Natural killer cell treated with Interleukin-12 subunit alpha and Interleukin-12 subunit beta and Interleukin-15 and Interleukin-18, amount 100 ng/mL, for 72 hours (primary cell): Measurements from ENCODE around the gene PCGF6. TPM values are rescaled to one million over a fixed set of nuclear protein-coding genes. Genes with fewer than 3 reads are reported as not detected.
"Not testable (repeated sequence)": the region's sequence is repeated elsewhere in the genome, so short reads cannot be mapped to it uniquely, and the experiment has no call there.

Experiments used
- ATAC-seq, 2 donors: fragments of 150-1000 bp; cut with Tn5 transposase in 1 of 2; sonication (Bioruptor Pico), chemical (Tn5 transposase) in 1 of 2; 2 replicates each; pipeline ENCODE4 v1.10.0; 2021
- DNase-seq: peaks from one replicate; pipeline ENCODE4 v3.0.0; 2022; ENCODE audit warnings: low spot score
- H3K27ac Mint-ChIP-seq, 2 donors: 1 replicate in 1 of 2; 2 replicates in 1 of 2; pipeline ENCODE4 v1.8.0; 2022; ENCODE audit warnings: mixed read lengths in 2 of 2, mild to moderate bottlenecking in 1 of 2, moderate library complexity in 1 of 2
- H3K27me3 Mint-ChIP-seq, 2 donors: 1 replicate in 1 of 2; 2 replicates in 1 of 2; pipeline ENCODE4 v1.8.0; 2022; ENCODE audit warnings: mixed read lengths in 2 of 2
- H3K36me3 Mint-ChIP-seq: one replicate; pipeline ENCODE4 v1.8.0; 2022; ENCODE audit warnings: mixed read lengths
- H3K4me1 Mint-ChIP-seq, 2 donors: 1 replicate in 1 of 2; 2 replicates in 1 of 2; pipeline ENCODE4 v1.8.0; 2022; ENCODE audit warnings: low read depth in 2 of 2, mixed read lengths in 2 of 2, mild to moderate bottlenecking in 1 of 2
- H3K4me3 Mint-ChIP-seq: one replicate; pipeline ENCODE4 v1.8.0; 2022; ENCODE audit warnings: mixed read lengths
- H3K9me3 Mint-ChIP-seq: 2 replicates; pipeline ENCODE4 v1.8.0; 2022; ENCODE audit warnings: mixed read lengths
- total RNA-seq, 2 donors: library from RNA; stranded (reverse); gene quantifications; one replicate each; pipeline ENCODE4 v1.2.3, GENCODE V29; 2022

PCGF6 gene
- total RNA-seq, 2 donors from 2014 or later, result 12.2 to 19.0 TPM

DNA sequence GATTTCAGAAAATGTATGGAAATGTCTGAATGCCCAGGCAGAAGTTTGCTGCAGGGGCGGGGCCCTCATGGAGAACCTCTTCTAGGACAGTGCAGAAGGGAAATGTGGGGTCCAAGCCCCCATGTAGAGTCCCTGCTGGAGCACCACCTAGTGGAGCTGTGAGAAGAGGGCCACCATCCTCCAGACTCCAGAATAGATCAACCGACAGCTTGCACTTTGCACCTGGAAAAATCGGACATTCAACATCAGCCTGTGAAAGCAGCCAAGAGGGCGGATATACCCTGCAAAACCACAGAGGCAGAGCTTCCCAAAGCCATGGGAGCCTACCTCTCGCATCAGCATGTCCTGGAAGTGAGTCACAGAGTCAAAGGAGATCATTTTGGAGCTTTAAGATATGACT lies 91.0 kb downstream of the PCGF6 start:
- no peaks in the 10 kb centered on the region for H3K4me1 Mint-ChIP-seq

GRCh38 chr10:103258928-103259327 lies 92.0 kb downstream of the PCGF6 start:
- peaks cover 17 to 25% of the 10 kb centered on the region in 2 donors for H3K27me3 Mint-ChIP-seq
- H3K4me3 Mint-ChIP-seq, H3K36me3 Mint-ChIP-seq, H3K9me3 Mint-ChIP-seq, ATAC-seq, DNase-seq, H3K27ac Mint-ChIP-seq, H3K4me1 Mint-ChIP-seq: not testable (repeated sequence)

More for the DNA sequence above, 91.0 kb downstream of the PCGF6 start:
- Mint-ChIP-seq H3K27me3 (peaks cover 17 to 27% of the 10 kb centered on the region in 2 donors), H3K4me3 (no peak overlapping the region), H3K27ac (no peak overlapping the region), H3K36me3 (no peaks in the 10 kb centered on the region), H3K9me3 (no peaks in the 10 kb centered on the region)
- DNase-seq (no peak), ATAC-seq (no peak)

DNA sequence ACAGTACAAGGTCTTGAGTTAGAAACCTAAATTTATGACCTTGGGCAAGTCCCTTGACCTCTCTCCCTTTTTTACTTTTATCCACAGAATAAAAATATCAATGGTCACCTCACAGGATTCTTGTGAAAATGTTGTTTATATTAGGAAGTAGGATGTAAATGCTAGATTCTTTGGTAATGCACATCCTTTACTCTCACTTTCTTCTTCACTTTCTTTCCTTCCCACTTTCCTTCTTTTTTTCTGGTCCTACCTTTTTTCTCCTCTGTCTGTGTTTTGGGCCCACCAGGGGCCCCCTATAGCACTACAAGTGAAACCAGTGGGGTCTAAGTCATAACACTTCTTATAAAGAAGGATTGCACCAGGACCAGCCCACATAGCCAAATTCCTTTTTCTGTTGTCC lies 93.1 kb downstream of the PCGF6 start:
- no peak overlapping the region for H3K4me3 Mint-ChIP-seq

GRCh38 chr10:103256613-103257012 lies 94.3 kb downstream of the PCGF6 start:
- no peak overlapping the region for H3K27ac Mint-ChIP-seq
- no peak overlapping the region for H3K4me3 Mint-ChIP-seq
- DNase-seq (no peak), ATAC-seq (no peak)
- H3K36me3 Mint-ChIP-seq, result peaks cover under 1% of the 10 kb centered on the region
- H3K4me1 Mint-ChIP-seq, result no peaks in the 10 kb centered on the region
- H3K9me3 Mint-ChIP-seq, result no peaks in the 10 kb centered on the region
- H3K27me3 Mint-ChIP-seq, result peaks cover 7 to 17% of the 10 kb centered on the region in 2 donors

More for the DNA sequence above, 93.1 kb downstream of the PCGF6 start:
- DNase-seq (no peak), ATAC-seq (no peak)
- Mint-ChIP-seq H3K27ac (no peak overlapping the region), H3K4me1 (no peaks in the 10 kb centered on the region), H3K9me3 (no peaks in the 10 kb centered on the region), H3K27me3 (peaks cover 10 to 21% of the 10 kb centered on the region in 2 donors), H3K36me3 (no peaks in the 10 kb centered on the region)

- ATAC-seq, result peak in 1 of 2 donors; percentile 72
- H3K4me3 Mint-ChIP-seq, result no peak overlapping the region
- no peak for DNase-seq
- H3K36me3 Mint-ChIP-seq, result peaks cover 6% of the 10 kb centered on the region
- peaks cover 4 to 6% of the 10 kb centered on the region in 2 donors for H3K4me1 Mint-ChIP-seq
- peaks cover 4% of the 10 kb centered on the region for H3K9me3 Mint-ChIP-seq
- H3K27ac Mint-ChIP-seq, result no peak overlapping the region
- peaks cover 7 to 13% of the 10 kb centered on the region in 2 donors for H3K27me3 Mint-ChIP-seq
These were observed 96.2 kb downstream of the PCGF6 start for GRCh38 chr10:103254538-103255325.

- H3K4me1 Mint-ChIP-seq, result peaks cover 4 to 6% of the 10 kb centered on the region in 2 donors
- ATAC-seq (no peak), DNase-seq (no peak)
- H3K4me3 Mint-ChIP-seq, result no peak overlapping the region
- peaks cover 6% of the 10 kb centered on the region for H3K36me3 Mint-ChIP-seq
- H3K9me3 Mint-ChIP-seq, result peaks cover 4% of the 10 kb centered on the region
- H3K27ac Mint-ChIP-seq, result no peak overlapping the region
- H3K27me3 Mint-ChIP-seq, result peaks cover 7 to 13% of the 10 kb centered on the region in 2 donors
These were observed 96.8 kb downstream of the PCGF6 start for GRCh38 chr10:103254113-103254512.

Other genes starting within 250 kb of the PCGF6 start
- gene NT5C2, start 157.9 kb downstream of the PCGF6 start, total RNA-seq, result 10 to 100 TPM; 60.2 to 75.0 TPM
- not detected for gene RPEL1, start 105.3 kb downstream of the PCGF6 start, total RNA-seq
- under 1 TPM in 1 of 2 donors, not detected in 1; 0.14 TPM for gene INA, start 74.0 kb downstream of the PCGF6 start, total RNA-seq
- 10 to 100 TPM in 1 of 2 donors, 1 to 10 TPM in 1; 8.3 to 11.3 TPM for gene TAF5, start 16.8 kb upstream of the PCGF6 start, total RNA-seq
- gene ATP5MK, start 45.3 kb upstream of the PCGF6 start, total RNA-seq, result 100 to 1,000 TPM; 161 to 302 TPM
- 100 to 1,000 TPM in 1 of 2 donors, 10 to 100 TPM in 1; 61.7 to 151 TPM for gene PDCD11, start 45.5 kb upstream of the PCGF6 start, total RNA-seq
- gene CALHM2, start 101.2 kb upstream of the PCGF6 start, total RNA-seq, result 10 to 100 TPM; 11.2 to 12.7 TPM
- gene CALHM1, start 107.8 kb upstream of the PCGF6 start, total RNA-seq, result not detected
- gene CALHM3, start 128.1 kb upstream of the PCGF6 start, total RNA-seq, result not detected
- 1 to 10 TPM; 1.4 to 1.8 TPM for gene NEURL1, start 142.6 kb upstream of the PCGF6 start, total RNA-seq